CD14-positive monocyte (primary cell): ENCODE results near the gene NMB. TPM values are rescaled to one million over a fixed set of nuclear protein-coding genes. Genes with fewer than 3 reads are reported as not detected.

Source experiments
- DNase-seq, 3 donors: peaks; one replicate each; pipeline ENCODE4 v3.0.0-alpha.2; 2011 to 2022
- H2AFZ ChIP-seq: 2 replicates; pipeline ENCODE4 v1.6.0; 2012; ENCODE audit warnings: mild to moderate bottlenecking, low read depth, low read length, inconsistent platforms; ENCODE audit not compliant: insufficient read depth, poor library complexity, severe bottlenecking
- H3K27ac ChIP-seq, 2 donors: 1 replicate in 1 of 2; 2 replicates in 1 of 2; pipeline ENCODE4 v1.5.1; 2012 to 2013; ENCODE audit warnings: low read length in 2 of 2, control low read depth in 1 of 2, inconsistent platforms in 1 of 2, low read depth in 1 of 2, mild to moderate bottlenecking in 1 of 2
- H3K27me3 ChIP-seq, 2 donors: one replicate each; pipeline versions ENCODE4 v1.6.0 to v1.6.1; 2011 to 2013; ENCODE audit warnings: low read length in 2 of 2; ENCODE audit not compliant: control insufficient read depth in 2 of 2, insufficient read depth in 2 of 2
- H3K36me3 ChIP-seq, 2 donors: replicated peaks in 1 of 2; 1 replicate in 1 of 2; 2 replicates in 1 of 2; pipeline versions ENCODE4 v1.5.1 to v1.6.1; 2012 to 2013; ENCODE audit warnings: low read length in 2 of 2, control low read depth in 1 of 2, inconsistent platforms in 1 of 2, mild to moderate bottlenecking in 1 of 2; ENCODE audit not compliant: insufficient read depth in 2 of 2, control insufficient read depth in 1 of 2
- H3K4me1 ChIP-seq, 2 donors: 1 replicate in 1 of 2; 2 replicates in 1 of 2; pipeline versions ENCODE4 v1.5.1 to v1.6.1; 2012 to 2013; ENCODE audit warnings: low read length in 2 of 2, control low read depth in 1 of 2, inconsistent platforms in 1 of 2, mild to moderate bottlenecking in 1 of 2, moderate library complexity in 1 of 2; ENCODE audit not compliant: insufficient read depth in 2 of 2, control insufficient read depth in 1 of 2
- H3K4me2 ChIP-seq: replicated peaks from 2 replicates; pipeline ENCODE3; 2012; ENCODE audit warnings: low read length, moderate library complexity, mild to moderate bottlenecking; ENCODE audit not compliant: poor library complexity, severe bottlenecking; ENCODE audit errors: extremely low read depth
- H3K4me3 ChIP-seq, 3 experiments: fragments of 200-600 bp in 1 of 3; sonication (generic) in 1 of 3; replicated peaks in 1 of 3; 1 replicate in 2 of 3; 2 replicates in 1 of 3; pipeline ENCODE4 v1.5.1; 2011 to 2013; ENCODE audit warnings: low read length in 3 of 3, mild to moderate bottlenecking in 3 of 3, control low read depth in 2 of 3, low read depth in 2 of 3, inconsistent platforms in 1 of 3, moderate library complexity in 1 of 3
- H3K79me2 ChIP-seq: 2 replicates; pipeline ENCODE4 v1.6.0; 2012; ENCODE audit warnings: mild to moderate bottlenecking, control low read depth, inconsistent platforms, low read length, moderate library complexity; ENCODE audit not compliant: insufficient read depth
- H3K9ac ChIP-seq: 2 replicates; pipeline ENCODE4 v1.6.0; 2017; ENCODE audit warnings: low read length, mild to moderate bottlenecking; ENCODE audit not compliant: insufficient read depth, poor library complexity, severe bottlenecking
- H3K9me3 ChIP-seq, 2 donors: replicated peaks in 1 of 2; 1 replicate in 1 of 2; 2 replicates in 1 of 2; pipeline versions ENCODE4 v1.5.1 to v1.6.1; 2012 to 2013; ENCODE audit warnings: low read length in 2 of 2, control low read depth in 1 of 2; ENCODE audit not compliant: control insufficient read depth in 1 of 2, insufficient read depth in 1 of 2
- H4K20me1 ChIP-seq: 2 replicates; pipeline ENCODE4 v1.6.0; 2012; ENCODE audit warnings: mild to moderate bottlenecking, low read length, control low read depth, moderate library complexity; ENCODE audit not compliant: insufficient read depth
- H3K27ac Mint-ChIP-seq, 7 donors: one replicate each; pipeline ENCODE4 v1.8.0; 2020; ENCODE audit warnings: mild to moderate bottlenecking in 7 of 7, mixed read lengths in 7 of 7, moderate library complexity in 6 of 7, inconsistent platforms in 2 of 7
- H3K27me3 Mint-ChIP-seq, 3 donors: one replicate each; pipeline ENCODE4 v1.8.0; 2021 to 2022; ENCODE audit warnings: low read depth in 3 of 3, mild to moderate bottlenecking in 3 of 3, mixed read lengths in 3 of 3, moderate library complexity in 3 of 3, inconsistent platforms in 1 of 3
- H3K36me3 Mint-ChIP-seq, 2 donors: one replicate each; pipeline ENCODE4 v1.8.0; 2020; ENCODE audit warnings: mixed read lengths in 2 of 2, inconsistent platforms in 1 of 2, mild to moderate bottlenecking in 1 of 2
- H3K4me1 Mint-ChIP-seq: one replicate; pipeline ENCODE4 v1.8.0; 2020; ENCODE audit warnings: mild to moderate bottlenecking, mixed read lengths
- H3K4me3 Mint-ChIP-seq, 2 donors: one replicate each; pipeline ENCODE4 v1.8.0; 2020; ENCODE audit warnings: mild to moderate bottlenecking in 2 of 2, mixed read lengths in 2 of 2, moderate library complexity in 1 of 2
- H3K9me3 Mint-ChIP-seq, 7 donors: one replicate each; pipeline ENCODE4 v1.8.0; 2020 to 2022; ENCODE audit warnings: mixed read lengths in 7 of 7, mild to moderate bottlenecking in 6 of 7, moderate library complexity in 6 of 7, inconsistent platforms in 2 of 7
- WGBS: methylation state at CpG from one replicate; pipeline ENCODE4 v1.1.5; 2013; ENCODE audit warnings: missing lambda C conversion rate; ENCODE audit not compliant: insufficient coverage; 5-methylcytosine and 5-hydroxymethylcytosine counted together
- intact Hi-C, 2 donors: fragments of 100-400 bp; cut with micrococcal nuclease; formaldehyde crosslinking; loops; one replicate each; pipeline versions ENCODE4 v1.15.0 to v1.15.1; 2023
- polyA plus RNA-seq, 3 donors: library from polyadenylated mRNA; depleted of rRNA in 1 of 3; unstranded in 2 of 3; stranded (reverse) in 1 of 3; fragments of 300-500 nt in 2 of 3; fragments of >200 nt in 1 of 3; fragmentation: Illumina TruSeq in 2 of 3; gene quantifications; 1 replicate in 2 of 3; 2 replicates in 1 of 3; pipeline ENCODE4 v1.2.3, GENCODE V29; 2012 to 2021
- TF ChIP-seq, protein P1 (sequence below): fragments of 200-600 bp; IDR thresholded peaks from one replicate; pipeline ENCODE4 v1.8.0; 2022; ENCODE audit warnings: antibody characterized with exemption, mild to moderate bottlenecking

NMB gene
- polyA plus RNA-seq, 3 donors: 0.45 to 0.81 (median 0.56) TPM

DNA sequence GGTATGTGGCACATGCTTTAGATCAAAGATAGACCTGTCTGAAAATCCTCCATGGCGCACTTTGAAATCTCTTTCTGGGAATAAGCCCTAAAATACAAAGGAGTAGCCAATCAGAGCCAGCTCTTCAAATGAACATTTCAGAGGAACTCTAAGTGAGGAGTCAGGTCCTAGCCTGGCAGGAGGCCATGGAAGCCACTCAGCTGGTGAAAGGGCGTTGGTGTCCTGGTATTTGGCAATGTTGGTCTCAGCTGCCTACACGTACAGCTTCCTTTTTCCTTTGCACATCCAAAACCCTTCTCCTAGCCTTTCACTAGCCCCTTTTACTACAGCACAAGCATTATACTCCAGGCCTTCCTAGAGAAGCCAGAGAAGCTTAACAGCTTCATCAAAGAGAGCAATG, 9.5 kb downstream of the NMB start:
- Histone ChIP-seq H3K27ac (peak overlapping the region in 1 of 2 donors; percentile 49), H3K36me3 (peaks cover 58 to 93% of the 10 kb centered on the region in 2 donors), H3K9me3 (no peaks in the 10 kb centered on the region), H3K9ac (peak overlapping the region; percentile 35), H3K4me1 (peaks cover 14 to 20% of the 10 kb centered on the region in 2 donors), H3K27me3 (no peaks in the 10 kb centered on the region), H4K20me1 (no peaks in the 10 kb centered on the region), H2AFZ (no peak overlapping the region), H3K79me2 (peaks cover 15% of the 10 kb centered on the region), H3K4me2 (no peak overlapping the region), H3K4me3 (no peak overlapping the region)
- peaks cover 22% of the 10 kb centered on the region for H3K4me1 Mint-ChIP-seq
- WGBS: 100% methylated on average over 1 of the region's 3 CpGs
- TF ChIP-seq, protein P1, sequence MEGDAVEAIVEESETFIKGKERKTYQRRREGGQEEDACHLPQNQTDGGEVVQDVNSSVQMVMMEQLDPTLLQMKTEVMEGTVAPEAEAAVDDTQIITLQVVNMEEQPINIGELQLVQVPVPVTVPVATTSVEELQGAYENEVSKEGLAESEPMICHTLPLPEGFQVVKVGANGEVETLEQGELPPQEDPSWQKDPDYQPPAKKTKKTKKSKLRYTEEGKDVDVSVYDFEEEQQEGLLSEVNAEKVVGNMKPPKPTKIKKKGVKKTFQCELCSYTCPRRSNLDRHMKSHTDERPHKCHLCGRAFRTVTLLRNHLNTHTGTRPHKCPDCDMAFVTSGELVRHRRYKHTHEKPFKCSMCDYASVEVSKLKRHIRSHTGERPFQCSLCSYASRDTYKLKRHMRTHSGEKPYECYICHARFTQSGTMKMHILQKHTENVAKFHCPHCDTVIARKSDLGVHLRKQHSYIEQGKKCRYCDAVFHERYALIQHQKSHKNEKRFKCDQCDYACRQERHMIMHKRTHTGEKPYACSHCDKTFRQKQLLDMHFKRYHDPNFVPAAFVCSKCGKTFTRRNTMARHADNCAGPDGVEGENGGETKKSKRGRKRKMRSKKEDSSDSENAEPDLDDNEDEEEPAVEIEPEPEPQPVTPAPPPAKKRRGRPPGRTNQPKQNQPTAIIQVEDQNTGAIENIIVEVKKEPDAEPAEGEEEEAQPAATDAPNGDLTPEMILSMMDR: no peak
- peaks cover 59 to 83% of the 10 kb centered on the region in 2 donors for H3K36me3 Mint-ChIP-seq
- peaks cover 0 to 2% (median 0%) of the 10 kb centered on the region in 3 donors for H3K27me3 Mint-ChIP-seq
- DNase-seq: no peak
- intact Hi-C loops: no loop called here
- H3K27ac Mint-ChIP-seq: peak overlapping the region in 3 of 7 donors; percentile 62 to 80 (median 69)
- no peak overlapping the region for H3K4me3 Mint-ChIP-seq
- H3K9me3 Mint-ChIP-seq: no peaks in the 10 kb centered on the region

DNA sequence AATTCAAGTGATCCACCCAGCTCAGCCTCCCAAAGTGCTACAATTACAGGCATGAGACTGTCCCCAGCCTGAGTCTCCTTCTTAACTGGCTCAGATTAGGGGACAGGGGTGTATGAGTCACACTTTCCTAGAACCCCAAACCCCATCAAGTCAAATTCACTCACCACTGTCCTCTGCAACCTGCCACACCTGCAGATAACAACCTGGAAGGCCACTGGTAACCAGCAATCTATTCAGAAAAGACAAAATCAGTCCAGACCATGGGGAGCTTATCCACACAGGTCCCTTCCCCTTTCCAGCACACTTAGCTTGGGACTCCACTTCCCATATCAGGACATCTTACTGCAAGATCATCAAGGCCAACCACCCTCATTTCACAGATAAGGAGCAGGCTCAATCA, 10.3 kb downstream of the NMB start:
- H4K20me1 ChIP-seq: no peaks in the 10 kb centered on the region
- H2AFZ ChIP-seq: no peak overlapping the region
- Mint-ChIP-seq H3K4me3 (no peak overlapping the region), H3K36me3 (peaks cover 67 to 91% of the 10 kb centered on the region in 2 donors), H3K27me3 (peaks cover 0 to 2% (median 0%) of the 10 kb centered on the region in 3 donors), H3K9me3 (no peaks in the 10 kb centered on the region), H3K27ac (peak overlapping the region in 2 of 7 donors; percentile 10 to 19), H3K4me1 (peaks cover 15% of the 10 kb centered on the region)
- TF ChIP-seq, protein P1: no peak
- H3K36me3 ChIP-seq: peaks cover 66 to 99% of the 10 kb centered on the region in 2 donors
- peaks cover 8 to 12% of the 10 kb centered on the region in 2 donors for H3K4me1 ChIP-seq
- no peaks in the 10 kb centered on the region for H3K9me3 ChIP-seq
- peaks cover 6% of the 10 kb centered on the region for H3K79me2 ChIP-seq
- peak overlapping the region in 1 of 2 donors; percentile 49 for H3K27ac ChIP-seq
- no peak overlapping the region for H3K4me3 ChIP-seq
- H3K4me2 ChIP-seq: no peak overlapping the region
- no peaks in the 10 kb centered on the region for H3K27me3 ChIP-seq
- intact Hi-C loops: no loop called here
- DNase-seq: no peak
- no peak overlapping the region for H3K9ac ChIP-seq
